PC-9 (cell line): Measurements from ENCODE around the gene AKR1C3.

Source experiments
- CTCF ChIP-seq: fragments of 200-600 bp; sonication (generic); conservative IDR thresholded peaks from 2 replicates; pipeline ENCODE4 v1.6.1; 2017; ENCODE audit warnings: mixed run types, antibody characterized with exemption, mild to moderate bottlenecking, moderate library complexity
- EZH2 ChIP-seq: fragments of 200-600 bp; sonication (generic); IDR thresholded peaks from 2 replicates; pipeline ENCODE4 v1.8.0; 2017; ENCODE audit warnings: antibody characterized with exemption, low read depth

- TF ChIP-seq EZH2 = no peak
- TF ChIP-seq CTCF = no peak
Measured at GRCh38 chr10:5076615-5077014, 17.6 kb upstream of the AKR1C3 start.
